Measurements from ENCODE around the gene EPS8. TPM values are rescaled to one million over a fixed set of nuclear protein-coding genes. Genes with fewer than 3 reads are reported as not detected.
"Not testable (repeated sequence)": the region's sequence is repeated elsewhere in the genome, so short reads cannot be mapped to it uniquely, and the experiment has no call there.

EPS8 gene
- total RNA-seq, 1 donor, result 192 TPM

DNA sequence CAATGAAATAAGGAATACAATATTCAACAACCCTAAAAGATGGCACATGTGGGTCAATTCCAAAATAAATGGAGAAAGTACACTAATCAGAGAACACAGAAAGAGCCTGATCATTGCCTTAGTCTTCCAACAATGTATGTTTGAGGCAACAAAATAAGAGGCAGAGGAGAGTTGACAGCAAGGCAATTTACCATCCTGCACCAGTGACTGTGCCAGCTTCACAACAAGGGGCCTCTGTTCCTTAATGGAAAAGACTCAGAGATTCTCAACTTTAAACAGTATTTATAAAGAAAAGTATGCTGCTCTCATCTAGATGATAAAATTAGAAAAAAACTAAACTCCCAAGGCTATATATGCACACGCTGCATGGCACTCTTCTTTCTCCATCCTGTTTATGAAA, 25.9 kb downstream of the EPS8 start:
- no peak overlapping the region for H3K4me3 ChIP-seq (ENCODE audit: low read depth, low read length)
- DNase-seq (ENCODE audit: low read depth), result no peak
- no peak for TF ChIP-seq CTCF (IDR thresholded peaks at IDR 0.05; ENCODE audit: insufficient read depth, low read length)

DNA sequence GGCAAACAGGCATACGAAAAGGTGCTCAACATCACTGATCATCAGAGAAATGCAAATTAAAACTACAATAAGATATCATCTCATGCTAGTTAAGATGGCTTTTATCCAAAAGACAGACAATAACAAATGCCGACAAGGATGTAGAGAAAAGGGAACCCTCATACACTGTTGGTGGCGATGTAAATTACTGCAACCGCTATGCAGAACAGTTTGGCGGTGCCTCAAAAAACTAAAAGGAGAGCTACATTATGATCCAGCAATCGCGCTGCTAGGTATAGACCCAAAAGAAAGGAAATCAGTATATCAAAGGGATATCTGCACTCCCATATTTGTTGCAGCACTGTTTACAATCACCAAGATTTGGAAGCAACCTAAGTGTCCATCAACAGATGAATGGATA, 27.0 kb downstream of the EPS8 start:
- DNase-seq (ENCODE audit: low read depth); H3K4me3 ChIP-seq (ENCODE audit: low read depth, low read length): not testable (repeated sequence)

DNA sequence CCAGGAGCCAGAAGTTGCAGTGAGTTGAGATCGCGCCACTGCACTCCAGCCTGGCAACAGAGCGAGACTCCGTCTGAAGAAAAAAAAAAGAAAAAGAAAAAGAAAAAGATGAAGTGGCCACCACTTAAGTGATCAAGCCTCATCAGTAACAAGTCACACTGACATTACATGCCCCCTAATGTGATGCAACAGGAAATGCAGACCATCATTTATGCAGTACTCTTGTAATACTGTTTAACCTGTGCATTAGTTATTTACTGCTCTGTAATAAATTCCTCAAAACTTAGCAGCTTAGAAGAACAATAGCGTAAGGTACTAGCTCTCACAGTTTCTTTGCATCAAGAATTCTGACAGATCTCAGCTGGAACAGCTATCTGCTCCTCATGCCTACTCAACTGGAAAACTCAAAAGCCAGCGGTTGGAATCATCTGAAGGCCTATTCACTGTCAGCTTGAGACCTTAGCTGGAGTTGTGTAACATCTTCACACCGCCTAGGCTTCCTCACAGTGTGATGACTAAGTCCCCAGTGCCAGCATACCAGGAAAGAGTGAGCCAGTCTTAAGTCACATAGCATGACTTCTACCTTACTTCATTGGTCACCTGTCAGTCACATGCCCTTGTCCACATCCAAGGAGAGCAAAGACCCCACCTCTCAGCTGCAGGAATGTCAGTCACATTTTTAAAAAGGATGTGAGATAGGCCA, 31.5 kb downstream of the EPS8 start:
- TF ChIP-seq CTCF (IDR thresholded peaks at IDR 0.05; ENCODE audit: insufficient read depth, low read length), result no peak
- peak; percentile 80 for DNase-seq (ENCODE audit: low read depth)
- no peak overlapping the region for H3K4me3 ChIP-seq (ENCODE audit: low read depth, low read length)

DNA sequence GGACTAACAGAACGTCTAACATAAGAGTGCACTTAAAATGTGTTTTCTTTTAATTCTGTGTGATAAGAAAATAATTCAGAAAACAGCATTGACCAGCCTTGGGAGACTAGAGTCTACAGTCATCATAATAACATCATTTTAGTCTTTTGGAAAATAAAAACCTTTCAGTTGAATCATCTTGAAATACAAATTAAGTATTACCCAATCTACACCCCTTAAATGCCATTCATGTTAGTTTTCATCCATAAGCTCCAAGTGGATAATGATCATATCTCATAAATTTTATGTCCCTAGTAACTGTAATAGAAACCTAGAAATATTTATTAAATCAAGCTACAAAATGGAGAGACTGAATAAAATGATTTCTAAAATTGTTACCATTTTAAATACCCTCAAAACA, 32.4 kb downstream of the EPS8 start:
- DNase-seq (ENCODE audit: low read depth), result peak; percentile 58
- TF ChIP-seq CTCF (IDR thresholded peaks at IDR 0.05; ENCODE audit: insufficient read depth, low read length), result no peak
- no peak overlapping the region for H3K4me3 ChIP-seq (ENCODE audit: low read depth, low read length)

DNA sequence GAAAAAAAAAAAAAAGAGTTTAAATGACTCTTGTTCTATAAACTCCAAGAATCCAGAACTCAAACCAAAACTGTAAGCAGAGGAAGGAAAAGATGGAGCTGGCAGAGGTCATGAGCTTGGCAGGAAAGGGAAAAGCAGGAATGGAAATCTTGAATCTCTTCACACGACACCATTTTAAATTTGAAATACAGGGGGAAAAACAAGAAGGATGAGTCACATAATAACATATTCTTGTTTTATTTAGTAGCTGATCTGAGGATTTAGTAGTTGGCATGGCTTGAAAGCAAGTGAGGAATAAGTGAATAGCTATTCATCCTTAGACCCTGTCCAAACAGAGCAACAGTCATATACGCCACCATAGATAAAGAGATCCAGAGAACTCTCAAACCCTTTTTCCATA, 35.0 kb downstream of the EPS8 start:
- TF ChIP-seq CTCF (IDR thresholded peaks at IDR 0.05; ENCODE audit: insufficient read depth, low read length), result no peak
- peak; percentile 83 for DNase-seq (ENCODE audit: low read depth)
- no peak overlapping the region for H3K4me3 ChIP-seq (ENCODE audit: low read depth, low read length)

GRCh38 chr12:15752785-15753184, 36.4 kb downstream of the EPS8 start:
- no peak for TF ChIP-seq CTCF (IDR thresholded peaks at IDR 0.05; ENCODE audit: insufficient read depth, low read length)
- DNase-seq (ENCODE audit: low read depth), result peak; percentile 45
- no peak overlapping the region for H3K4me3 ChIP-seq (ENCODE audit: low read depth, low read length)

GRCh38 chr12:15751741-15752140, 37.4 kb downstream of the EPS8 start:
- TF ChIP-seq CTCF (IDR thresholded peaks at IDR 0.05; ENCODE audit: insufficient read depth, low read length), result no peak
- no peak overlapping the region for H3K4me3 ChIP-seq (ENCODE audit: low read depth, low read length)
- peak; percentile 75 for DNase-seq (ENCODE audit: low read depth)
